Stimulated activated CD8-positive, alpha-beta memory T cell treated with anti-CD3 and anti-CD28 coated beads, Interleukin-15, amount 100 ng/mL, for 24 hours (primary cell): Measurements from ENCODE around the gene APPBP2.

Experiments
- DNase-seq: peaks from one replicate; pipeline ENCODE4 v3.0.0-alpha.2; 2020; ENCODE audit warnings: low read depth

The APPBP2 gene

GRCh38 chr17:60395508-60396065, 130.5 kb downstream of the APPBP2 start:
- no peak for DNase-seq

- no peak for DNase-seq
Observed at GRCh38 chr17:60393840-60394723, 132.0 kb downstream of the APPBP2 start.
